Epithelial cell of prostate (primary cell): ENCODE results near the gene TBC1D1.

Experiments used
- DNase-seq: peaks from one replicate; pipeline ENCODE4 v3.0.0-alpha.2; 2011; ENCODE audit warnings: low read depth, low spot score
- H3K27ac ChIP-seq: fragments of 450-650 bp; 2 replicates; pipeline ENCODE4 v1.5.1; 2017; ENCODE audit warnings: mild to moderate bottlenecking

TBC1D1 gene

DNA sequence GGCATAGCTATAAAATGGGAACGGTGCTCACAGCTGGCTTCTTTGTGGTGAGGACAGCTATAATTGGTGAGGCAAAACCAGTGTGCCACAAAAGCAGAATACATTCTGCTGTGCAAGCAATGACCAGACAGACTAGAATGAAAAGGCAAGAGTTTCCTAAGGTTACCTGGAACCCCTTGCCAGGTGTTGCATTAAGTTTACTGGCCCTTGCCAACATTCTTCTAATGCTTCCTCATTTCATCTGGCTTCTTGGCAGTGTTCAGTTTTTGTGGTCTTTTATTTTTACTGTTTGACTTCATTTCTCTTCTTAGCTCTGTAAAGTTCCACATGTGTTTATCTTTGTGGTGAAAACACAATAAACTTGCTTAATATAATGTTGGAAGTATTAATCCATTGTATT is 200.8 kb downstream of the TBC1D1 start:
- peak overlapping the region; percentile 50 for H3K27ac ChIP-seq
- DNase-seq = no peak

DNA sequence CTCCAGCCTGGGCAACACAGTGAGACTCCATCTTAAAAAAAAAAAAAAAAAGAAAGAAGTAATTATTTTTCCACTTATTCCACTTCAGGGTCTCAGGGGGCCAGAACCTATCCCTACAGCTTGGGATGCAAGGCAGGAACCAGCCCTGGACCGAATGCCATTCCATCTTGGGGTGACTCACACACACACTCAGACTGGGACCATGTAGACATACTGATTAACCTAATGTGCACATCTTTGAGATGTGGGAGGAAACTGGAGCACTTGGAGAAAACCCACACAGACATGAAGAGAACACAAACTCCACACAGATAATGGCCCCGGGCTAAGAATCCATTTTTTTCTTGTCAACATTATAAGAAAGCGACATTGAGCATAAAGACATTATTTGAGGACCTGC is 201.8 kb downstream of the TBC1D1 start:
- DNase-seq = no peak
- H3K27ac ChIP-seq = no peak overlapping the region

DNA sequence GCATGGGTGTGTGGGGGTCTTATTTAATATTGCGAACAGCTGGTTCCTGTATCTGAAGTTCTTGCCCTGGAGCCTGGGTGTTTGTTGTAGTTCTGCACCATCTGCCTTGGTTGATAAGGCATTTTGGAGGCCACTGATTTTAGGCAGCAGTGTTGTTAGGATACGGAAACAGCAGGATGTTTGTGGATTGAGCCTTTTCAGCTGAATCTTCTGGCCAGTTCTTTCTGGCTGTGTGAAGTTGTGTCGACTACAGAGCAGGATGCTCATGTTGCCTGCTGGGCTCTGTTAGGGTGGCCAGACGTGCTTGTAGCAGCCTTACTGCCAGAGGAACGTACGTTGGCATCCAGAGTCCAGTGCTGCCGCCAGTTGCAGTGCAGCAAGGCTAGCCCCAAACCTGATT is 203.5 kb downstream of the TBC1D1 start:
- H3K27ac ChIP-seq = no peak overlapping the region

DNA sequence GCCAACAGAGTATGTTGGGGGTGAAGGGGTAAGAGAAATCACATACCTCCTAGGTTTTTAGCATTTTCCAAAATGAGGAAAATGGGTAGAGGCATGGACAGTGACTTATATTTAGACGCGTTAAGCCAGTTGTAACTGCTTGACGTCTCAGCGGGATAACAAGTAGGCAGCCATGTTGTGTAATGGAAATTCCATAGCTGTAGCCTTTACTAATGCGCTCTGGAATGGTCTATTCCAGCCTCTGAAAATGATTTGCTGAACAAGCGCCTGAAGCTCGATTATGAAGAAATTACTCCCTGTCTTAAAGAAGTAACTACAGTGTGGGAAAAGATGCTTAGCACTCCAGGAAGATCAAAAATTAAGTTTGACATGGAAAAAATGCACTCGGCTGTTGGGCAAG is 204.8 kb downstream of the TBC1D1 start:
- no peak overlapping the region for H3K27ac ChIP-seq
- DNase-seq = no peak

More for the DNA sequence above, 203.5 kb downstream of the TBC1D1 start:
- DNase-seq = no peak

DNA sequence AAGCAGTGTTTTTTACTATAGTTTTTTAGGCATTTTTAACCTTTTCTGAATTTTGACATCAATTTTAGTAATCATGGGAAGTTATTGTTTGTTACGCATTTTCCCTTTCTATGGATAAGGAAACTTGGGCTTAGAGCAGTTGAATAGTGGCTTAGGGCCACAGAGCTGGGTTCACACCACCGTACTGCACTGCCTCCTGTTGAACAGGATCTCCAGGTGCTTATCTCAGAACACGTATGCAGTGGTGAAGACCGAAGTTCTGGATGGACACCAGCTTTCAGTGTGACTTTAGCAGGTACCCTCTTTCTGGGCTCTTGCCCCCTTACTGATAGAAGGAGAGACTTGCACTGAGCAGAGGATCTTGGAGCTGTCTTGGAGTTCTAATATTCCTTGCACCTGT is 206.9 kb downstream of the TBC1D1 start:
- no peak for DNase-seq
- H3K27ac ChIP-seq = no peak overlapping the region

DNA sequence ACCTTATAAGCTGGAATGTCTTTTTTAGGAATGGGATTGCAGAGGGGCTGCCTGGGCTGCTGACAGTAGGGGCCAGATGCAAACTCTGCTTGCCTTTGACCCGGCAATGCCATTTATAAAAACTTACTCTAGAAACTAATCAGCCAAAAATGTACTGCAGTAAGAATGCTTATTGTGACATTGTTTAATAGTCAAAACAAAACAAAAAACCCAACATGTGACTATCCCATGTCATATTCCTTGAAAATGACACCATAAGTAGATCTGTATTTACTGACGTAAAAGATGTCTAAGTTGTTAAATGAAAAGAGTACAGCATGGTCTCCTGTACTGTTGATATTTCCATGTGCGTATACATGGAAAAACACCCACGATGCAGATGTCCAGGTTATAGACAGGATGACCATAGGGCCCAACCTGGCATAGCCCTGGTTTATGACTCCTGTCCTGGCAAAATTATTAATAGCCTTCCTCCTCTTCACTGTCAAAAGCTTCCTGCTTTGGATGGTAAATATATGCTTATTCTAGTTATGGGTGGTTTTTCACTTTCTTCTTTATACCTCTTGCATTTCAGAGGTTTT is 208.2 kb downstream of the TBC1D1 start:
- DNase-seq = no peak
- peak overlapping the region; percentile 83 for H3K27ac ChIP-seq

DNA sequence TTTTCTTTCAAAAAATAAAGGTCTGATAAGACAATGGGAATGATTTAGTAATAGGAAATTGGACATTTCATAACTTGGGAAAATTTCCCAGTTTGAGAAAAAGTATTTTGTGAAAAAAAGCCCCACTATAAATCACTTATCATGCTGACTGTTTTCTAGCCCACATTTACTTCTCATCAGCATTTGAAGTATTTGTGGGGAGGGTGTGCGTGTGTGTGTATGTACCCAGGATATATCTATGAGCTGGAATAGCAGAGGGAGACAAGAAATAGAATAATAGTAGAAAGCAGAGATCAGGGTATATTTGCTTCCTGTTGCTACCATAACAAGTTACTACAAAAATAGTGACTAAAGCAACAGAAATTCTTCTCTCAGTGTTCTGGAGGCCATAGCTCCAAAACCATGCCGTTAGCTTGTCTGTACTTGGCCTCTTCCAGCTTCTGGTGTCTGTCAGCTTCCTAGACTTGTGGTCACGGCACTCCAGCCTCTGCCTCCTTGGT is 209.1 kb downstream of the TBC1D1 start:
- peak overlapping the region; percentile 83 for H3K27ac ChIP-seq
- DNase-seq = peak; percentile 68

DNA sequence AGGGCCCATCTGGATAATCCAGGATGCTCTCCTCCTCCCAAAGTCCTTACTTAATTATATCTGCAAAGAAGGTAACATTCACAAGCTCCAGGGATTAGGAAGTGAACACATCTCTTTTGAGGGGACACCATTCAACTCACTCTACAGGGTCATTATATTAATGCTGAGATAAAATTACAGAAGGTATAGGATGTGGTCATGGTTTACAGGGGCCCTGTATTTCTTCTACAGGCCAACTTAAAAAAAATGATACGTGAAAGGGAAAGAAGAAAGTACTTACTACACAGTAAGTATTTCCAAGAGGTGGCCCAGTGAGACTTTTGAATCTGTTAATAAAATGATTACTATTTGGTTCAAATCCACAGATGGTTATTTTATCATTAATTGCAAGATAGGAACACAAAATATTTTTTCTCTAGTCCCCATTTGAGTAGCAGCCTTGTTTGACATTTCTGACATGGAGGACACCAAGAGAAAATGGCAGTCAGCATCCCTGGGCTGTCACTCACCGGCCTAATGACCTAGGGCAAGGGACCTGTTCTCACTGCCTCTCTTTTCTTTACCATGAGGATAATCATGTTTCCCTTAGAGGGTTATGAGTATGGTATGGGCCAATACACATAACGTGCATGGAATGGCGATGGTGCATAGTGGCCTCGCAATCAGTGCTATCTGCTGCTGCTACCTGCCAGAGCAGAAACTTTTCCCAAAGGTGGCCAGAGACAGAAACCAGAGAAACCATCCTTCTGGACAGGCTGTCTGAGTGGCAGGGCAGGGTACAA is 209.8 kb downstream of the TBC1D1 start:
- peak overlapping the region; percentile 83 for H3K27ac ChIP-seq
- no peak for DNase-seq

DNA sequence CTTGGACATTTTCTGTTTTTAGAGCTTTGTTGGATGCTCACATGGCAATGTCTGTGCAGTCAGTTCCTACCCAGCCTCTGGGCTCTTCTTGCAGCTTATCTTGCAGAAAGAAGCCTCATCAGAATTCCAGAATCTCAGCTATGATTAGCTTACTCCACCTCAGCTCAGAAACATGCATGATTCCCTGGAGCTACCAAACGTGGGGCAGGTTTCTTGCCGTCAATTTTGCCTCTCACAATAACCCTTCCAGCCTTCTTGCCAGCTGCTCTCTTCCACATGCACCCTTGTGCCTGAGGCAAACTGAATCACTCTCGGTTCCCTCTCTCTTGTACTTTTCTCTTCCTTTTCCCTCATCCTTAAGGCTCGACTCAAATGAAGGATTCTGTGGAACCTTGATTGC is 210.7 kb downstream of the TBC1D1 start:
- peak; percentile 70 for DNase-seq
- peak overlapping the region; percentile 83 for H3K27ac ChIP-seq

DNA sequence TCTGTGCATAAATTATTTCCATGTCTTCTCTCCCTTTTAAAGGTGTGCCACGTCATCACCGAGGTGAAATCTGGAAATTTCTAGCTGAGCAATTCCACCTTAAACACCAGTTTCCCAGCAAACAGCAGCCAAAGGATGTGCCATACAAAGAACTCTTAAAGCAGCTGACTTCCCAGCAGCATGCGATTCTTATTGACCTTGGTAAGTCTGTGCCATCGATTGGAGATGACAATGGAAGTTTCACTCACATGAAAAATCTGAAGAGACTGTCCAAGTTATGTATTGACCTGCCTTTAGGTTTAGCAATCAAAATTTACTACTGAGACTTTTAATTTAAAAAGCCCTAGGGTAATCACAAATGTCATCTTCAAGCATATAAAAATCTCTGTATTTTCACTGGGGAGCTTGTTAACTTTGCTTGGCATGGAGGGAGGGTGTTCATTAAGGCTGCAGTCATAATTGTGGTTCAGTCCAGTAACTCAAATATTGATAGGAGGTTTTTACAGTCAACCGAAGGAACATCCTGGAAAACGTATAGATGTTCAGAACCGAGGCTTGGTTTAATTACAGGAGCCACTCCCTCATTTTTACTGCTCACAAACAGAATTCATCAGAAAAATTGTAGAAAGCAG is 212.2 kb downstream of the TBC1D1 start:
- no peak for DNase-seq

DNA sequence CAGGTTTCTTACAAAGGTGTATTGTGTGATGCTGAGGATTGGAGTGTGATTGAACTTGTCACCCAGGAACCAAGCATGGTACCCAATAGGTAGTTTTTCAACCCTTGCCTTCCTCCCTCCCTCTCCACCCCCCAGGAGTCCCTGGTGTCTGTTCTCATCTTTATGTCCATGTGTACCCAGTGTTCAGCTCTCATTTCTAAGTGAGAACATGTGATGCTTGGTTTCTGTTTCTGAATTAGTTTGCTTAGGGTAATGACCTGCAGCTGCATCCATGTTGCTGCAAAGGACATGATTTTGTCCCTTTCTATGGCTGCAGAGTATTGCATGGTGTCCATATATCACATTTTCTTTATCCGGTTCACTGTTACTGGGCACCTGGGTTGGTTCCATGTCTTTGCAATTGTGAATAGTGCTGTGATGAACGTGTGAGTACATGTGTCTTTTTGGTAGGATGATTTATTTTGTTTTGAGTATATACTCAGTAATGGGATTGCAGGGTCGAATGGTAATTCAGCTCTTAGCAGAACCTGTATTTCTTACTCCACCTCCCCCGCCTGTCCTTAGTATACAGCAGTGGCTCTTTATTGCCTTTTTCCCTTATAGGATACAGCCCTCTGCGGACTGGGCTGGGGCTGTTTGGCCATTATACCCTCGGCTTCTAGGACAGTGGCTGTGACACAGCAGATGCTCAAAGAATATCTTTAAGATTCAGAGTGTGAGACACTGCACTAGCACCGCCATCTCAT is 214.8 kb downstream of the TBC1D1 start:
- no peak overlapping the region for H3K27ac ChIP-seq
- no peak for DNase-seq

More for the DNA sequence above, 212.2 kb downstream of the TBC1D1 start:
- H3K27ac ChIP-seq = no peak overlapping the region

DNA sequence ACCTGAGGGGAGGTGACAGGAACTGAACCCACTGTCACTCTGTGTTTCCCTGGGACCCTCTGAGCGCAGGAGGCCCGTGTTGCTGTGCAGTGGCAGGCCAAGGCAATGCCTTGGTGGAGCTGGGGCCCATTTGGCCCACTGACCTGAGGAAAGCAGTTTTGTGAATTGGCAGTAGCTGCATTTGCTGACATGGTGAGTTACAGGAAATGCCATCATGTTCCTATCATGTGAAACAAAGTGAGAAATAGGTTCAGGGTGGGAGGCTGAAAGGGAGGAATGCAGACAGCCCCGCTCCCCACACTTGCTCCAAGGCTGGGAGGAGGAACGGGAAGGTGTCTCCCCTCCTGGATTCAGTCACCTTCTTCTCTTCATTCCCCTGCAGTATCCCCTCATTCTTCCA is 215.4 kb downstream of the TBC1D1 start:
- no peak overlapping the region for H3K27ac ChIP-seq
- DNase-seq = no peak

DNA sequence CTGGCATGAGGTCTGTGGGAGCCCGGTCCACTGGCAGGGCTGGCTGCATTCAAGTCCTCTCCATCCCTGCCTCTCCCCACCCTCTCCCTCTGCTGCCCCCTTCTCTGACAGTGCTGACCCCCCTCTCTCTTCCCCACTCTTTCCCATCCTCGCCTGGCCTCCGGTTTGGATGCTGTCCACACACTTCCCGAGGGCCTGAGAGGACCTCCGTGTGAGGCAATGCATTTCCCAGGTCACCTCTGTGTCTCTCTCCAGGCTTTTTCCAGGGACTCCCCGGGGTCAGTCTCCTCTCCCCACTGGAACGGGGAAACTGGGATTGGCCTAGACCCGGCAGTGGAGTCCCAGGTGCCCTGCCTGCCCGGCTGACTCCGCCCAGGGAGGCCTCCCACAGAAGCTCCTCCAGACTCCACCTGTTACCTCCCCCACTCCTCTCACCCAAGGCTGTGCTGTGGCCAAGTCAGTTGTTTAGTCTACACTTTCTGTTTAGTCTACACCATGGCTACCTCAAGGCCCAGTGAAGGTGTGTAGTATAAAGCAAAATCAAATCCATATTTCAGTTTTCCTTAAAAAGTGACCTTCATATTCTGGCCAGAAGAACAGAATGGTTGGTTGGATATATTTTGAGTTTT is 216.1 kb downstream of the TBC1D1 start:
- DNase-seq = no peak
- no peak overlapping the region for H3K27ac ChIP-seq

DNA sequence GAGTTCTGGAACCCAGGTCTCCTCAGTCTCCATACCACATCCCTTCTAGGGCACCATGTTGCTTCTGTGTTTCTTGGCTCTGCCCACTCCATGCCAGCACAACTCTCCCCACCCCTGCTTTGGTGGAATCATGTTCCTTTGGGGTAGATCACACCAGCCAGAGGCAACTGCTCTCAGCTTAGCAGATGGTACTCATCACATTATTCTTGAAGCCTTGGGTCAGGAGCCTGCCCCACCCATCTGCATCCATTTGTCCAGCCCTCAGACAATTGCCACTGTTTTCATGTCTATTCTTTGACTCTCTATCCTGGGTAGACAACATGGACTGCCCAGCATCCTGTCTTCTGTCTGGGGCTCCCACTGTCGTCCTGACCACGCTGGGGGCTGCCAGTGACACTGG is 216.9 kb downstream of the TBC1D1 start:
- no peak overlapping the region for H3K27ac ChIP-seq
- no peak for DNase-seq

DNA sequence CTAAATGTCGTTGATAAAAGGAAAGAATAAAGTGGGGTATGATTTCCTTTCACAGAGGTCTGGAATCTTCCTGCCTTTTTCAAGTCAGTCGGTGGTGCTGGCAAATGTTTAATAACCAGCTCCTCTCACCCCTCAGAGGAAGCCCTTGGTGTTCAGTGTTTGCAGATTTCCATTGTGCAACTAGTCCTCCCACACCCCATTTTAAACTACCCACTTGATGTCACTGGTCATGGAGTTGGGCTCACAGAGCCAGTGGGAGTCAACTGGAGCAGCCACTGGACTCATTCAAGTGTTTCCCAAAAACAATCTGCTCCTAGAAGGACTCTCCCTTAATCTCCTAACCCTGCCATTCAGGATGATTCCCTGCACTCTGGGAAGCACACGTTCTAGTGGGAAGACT is 218.5 kb downstream of the TBC1D1 start:
- no peak overlapping the region for H3K27ac ChIP-seq
- no peak for DNase-seq

DNA sequence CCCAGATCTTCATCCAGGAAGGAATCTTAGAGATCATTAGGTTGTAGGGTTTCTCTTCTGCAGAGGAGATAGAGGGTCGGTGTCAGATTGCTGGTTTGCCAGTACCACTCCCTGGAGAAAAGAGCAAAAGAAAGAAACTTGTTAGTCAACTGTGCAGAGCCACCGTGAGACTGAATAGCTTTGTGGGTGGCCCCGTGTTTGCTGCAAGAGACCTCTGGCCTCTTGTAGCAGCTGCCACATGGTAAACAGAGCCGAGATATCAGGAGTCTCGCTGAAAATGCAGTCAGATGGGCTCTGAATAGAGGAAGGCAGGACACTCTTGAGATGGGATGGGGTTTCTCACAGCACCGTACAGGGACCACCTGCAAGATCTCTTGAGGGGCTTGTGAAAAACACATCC is 219.0 kb downstream of the TBC1D1 start:
- DNase-seq = no peak
- no peak overlapping the region for H3K27ac ChIP-seq

DNA sequence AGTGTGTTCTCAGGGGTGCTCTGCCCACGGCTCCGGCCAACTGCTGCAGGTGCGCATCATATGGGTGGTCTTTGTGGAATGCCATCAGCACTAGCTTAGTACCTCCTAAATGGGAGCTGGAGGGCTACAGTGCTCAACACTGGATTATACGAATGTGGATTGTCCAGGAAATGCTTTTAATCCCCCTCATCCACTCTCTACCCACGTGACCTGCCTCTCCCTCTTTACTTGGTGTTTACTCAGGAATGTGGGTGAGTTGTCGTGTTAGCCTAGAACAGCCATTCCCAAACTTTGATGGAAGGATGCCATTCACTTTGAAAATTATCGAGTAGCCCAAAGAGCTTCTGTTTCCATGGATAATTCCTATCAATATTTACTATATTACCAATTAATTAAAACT is 220.1 kb downstream of the TBC1D1 start:
- H3K27ac ChIP-seq = no peak overlapping the region
- DNase-seq = no peak

DNA sequence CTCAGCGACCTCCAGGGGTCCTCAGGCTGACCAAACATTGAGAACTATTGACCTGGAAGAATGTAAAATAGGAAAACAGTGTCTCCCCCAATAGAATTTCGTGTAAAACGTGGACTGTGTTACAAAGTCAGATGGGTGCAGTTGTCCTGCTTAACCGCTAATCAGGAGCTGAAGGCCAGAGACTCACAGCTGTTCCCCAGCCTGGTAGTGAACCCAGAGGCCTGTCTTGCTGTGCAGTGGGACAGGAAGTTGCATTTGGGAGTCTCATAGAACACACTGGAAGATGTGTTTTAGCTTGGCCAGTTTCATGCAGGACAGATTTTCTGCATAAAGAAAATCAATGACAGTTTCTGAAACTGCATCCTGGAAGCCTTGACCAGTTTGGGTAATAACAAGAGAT is 220.8 kb downstream of the TBC1D1 start:
- no peak for DNase-seq
- H3K27ac ChIP-seq = no peak overlapping the region

DNA sequence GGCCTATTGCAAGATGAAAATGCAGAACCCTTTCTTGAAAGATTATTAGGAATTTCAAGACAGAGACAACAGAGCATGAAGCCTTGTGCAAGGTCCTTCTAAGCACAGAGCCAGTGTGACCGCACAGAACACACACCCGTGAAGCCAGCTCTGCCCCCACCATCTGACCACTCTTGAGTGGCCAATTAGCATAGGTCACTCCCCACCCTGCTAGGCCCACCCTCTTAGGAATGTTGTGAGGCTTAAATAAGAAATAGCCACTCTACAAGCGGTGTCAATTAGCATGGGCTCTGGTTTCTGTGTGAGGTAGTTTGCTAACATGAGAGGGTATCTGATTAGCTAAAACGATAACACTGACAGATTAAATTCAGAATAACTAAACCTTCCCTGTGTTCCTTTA is 222.2 kb downstream of the TBC1D1 start:
- no peak for DNase-seq
- H3K27ac ChIP-seq = no peak overlapping the region

DNA sequence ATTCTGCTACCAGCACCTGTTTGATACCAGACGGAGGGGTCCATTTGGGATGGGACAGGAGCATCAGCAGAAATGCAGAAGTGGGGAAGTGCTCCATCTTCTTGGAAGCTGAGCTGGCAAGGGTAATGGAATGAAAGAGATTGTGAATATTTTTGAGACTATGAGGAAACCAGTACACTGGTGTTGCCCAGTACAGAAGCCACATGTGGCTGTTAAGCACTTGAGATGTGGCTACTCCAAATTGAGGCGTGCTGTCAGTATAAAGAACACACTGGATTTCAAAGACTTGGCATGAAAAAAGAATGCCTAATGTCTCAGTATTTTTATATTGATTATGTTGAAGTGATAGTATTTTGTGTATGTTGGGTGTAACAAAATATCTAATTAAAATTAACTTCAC is 222.7 kb downstream of the TBC1D1 start:
- no peak overlapping the region for H3K27ac ChIP-seq
- no peak for DNase-seq
